A673 (cell line): ENCODE measurements around the gene PRAMEF2.
"Not testable (repeated sequence)": the region's sequence is repeated elsewhere in the genome, so short reads cannot be mapped to it uniquely, and the experiment has no call there.

Experiments
- CTCF ChIP-seq: fragments of 300-800, 200-600 bp; sonication (generic); conservative IDR thresholded peaks from 2 replicates; pipeline ENCODE4 v1.5.1; 2017; ENCODE audit warnings: low read depth, mild to moderate bottlenecking, antibody characterized with exemption, low read length, moderate library complexity, mixed read lengths
- EZH2 ChIP-seq: fragments of 200-600 bp; sonication (generic); IDR thresholded peaks from 2 replicates; pipeline ENCODE4 v1.6.1; 2017; ENCODE audit warnings: borderline replicate concordance, low read depth, mild to moderate bottlenecking, mixed read lengths, antibody characterized with exemption, low read length; ENCODE audit not compliant: poor library complexity, severe bottlenecking

GRCh38 chr1:12899186-12899585 is 42.3 kb downstream of the PRAMEF2 start:
- TF ChIP-seq CTCF, EZH2: not testable (repeated sequence)
